T1000 (cell line): ENCODE results near the gene LIPC.
A peak's percentile ranks its signal among the peaks of the same experiment; 100 is the strongest.

Experiments used
- DNase-seq: peaks from one replicate; lab custom pipeline; 2025; ENCODE audit warnings: mixed read lengths; lab: John Stamatoyannopoulos, UW

The LIPC gene

DNA sequence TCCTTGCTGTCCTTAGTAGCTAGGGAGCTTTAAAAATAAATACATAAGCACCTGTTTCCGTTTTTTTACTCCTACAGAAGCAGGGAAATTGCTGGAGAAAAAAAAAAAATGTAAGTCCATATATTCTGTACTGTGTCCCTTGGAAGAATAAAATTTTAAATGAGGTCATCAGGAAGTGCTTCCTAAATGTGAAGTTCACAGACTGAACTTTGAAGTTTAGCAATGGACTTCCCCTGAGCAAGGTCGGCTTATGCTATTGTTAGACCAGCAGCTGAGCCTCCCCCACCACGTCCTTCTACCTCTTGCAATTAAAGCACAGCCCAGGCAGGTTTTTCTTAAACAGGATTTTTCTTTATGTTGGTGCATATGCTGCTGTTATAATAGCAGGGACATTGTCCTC, 26.3 kb downstream of the LIPC start:
- DNase-seq, result no peak

GRCh38 chr15:58459045-58459444, 27.3 kb downstream of the LIPC start:
- no peak for DNase-seq

DNA sequence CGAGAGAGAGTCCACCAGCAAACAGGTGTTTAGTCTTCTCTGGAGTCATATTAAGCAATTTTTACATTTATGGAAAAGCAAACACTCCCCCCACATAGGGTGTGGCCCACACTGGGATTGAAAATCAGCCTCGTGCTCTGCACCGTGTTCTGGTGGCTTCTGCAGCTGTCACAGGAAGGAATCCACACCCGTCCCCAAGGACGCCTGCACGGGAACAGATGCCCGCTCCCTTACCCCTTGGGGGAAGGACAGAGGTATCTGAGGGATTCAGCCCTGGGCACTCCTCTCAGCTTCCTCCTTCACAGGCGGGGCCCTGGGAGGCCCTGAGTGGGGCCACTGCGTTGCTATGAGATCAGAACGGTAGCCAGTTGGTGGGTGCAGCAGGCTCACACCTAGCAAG, 27.8 kb downstream of the LIPC start:
- no peak for DNase-seq

DNA sequence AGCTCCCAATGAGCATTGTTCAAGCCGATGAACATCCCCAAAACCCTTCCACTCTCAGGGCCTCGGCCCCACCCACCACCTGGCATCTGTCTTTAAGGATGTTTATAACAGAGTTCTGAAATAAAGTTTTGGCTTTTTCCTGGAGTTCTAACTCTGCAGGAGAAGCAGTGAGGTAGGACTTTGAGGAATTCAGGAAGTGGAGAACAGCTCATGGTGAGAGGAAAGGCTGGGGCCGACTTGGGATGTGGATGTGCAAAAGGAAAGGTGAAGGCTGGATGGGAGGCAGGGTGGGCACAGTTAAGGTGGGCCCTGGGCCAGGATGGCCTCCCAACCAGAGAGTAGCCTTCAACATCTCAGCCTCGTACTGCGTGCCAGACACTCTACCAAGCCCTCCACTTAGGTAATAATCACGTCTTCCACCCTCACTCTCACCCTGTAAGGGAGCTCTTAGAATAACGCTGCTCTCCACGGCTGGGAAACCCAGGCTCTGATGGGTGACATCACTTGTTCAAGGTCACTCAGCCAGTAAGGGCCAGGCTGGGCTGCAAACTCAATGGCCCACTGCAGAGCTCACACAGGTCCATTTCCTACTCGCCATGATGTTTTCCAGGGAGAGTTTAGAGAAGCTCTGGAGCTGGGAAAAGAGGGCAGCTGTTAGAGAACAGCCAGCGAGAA, 28.5 kb downstream of the LIPC start:
- no peak for DNase-seq

- no peak for DNase-seq
Measured at GRCh38 chr15:58460872-58461271, 29.1 kb downstream of the LIPC start.

- DNase-seq, result no peak
Measured at GRCh38 chr15:58462547-58462946, 30.8 kb downstream of the LIPC start.

GRCh38 chr15:58462973-58463663, 31.3 kb downstream of the LIPC start:
- DNase-seq, result no peak

GRCh38 chr15:58463815-58464650, 32.2 kb downstream of the LIPC start:
- DNase-seq, result no peak

- DNase-seq, result no peak
Measured at GRCh38 chr15:58465070-58465469, 33.3 kb downstream of the LIPC start.

- no peak for DNase-seq
Measured at GRCh38 chr15:58465866-58466517, 34.2 kb downstream of the LIPC start.

GRCh38 chr15:58466566-58466965, 34.8 kb downstream of the LIPC start:
- DNase-seq, result no peak

DNA sequence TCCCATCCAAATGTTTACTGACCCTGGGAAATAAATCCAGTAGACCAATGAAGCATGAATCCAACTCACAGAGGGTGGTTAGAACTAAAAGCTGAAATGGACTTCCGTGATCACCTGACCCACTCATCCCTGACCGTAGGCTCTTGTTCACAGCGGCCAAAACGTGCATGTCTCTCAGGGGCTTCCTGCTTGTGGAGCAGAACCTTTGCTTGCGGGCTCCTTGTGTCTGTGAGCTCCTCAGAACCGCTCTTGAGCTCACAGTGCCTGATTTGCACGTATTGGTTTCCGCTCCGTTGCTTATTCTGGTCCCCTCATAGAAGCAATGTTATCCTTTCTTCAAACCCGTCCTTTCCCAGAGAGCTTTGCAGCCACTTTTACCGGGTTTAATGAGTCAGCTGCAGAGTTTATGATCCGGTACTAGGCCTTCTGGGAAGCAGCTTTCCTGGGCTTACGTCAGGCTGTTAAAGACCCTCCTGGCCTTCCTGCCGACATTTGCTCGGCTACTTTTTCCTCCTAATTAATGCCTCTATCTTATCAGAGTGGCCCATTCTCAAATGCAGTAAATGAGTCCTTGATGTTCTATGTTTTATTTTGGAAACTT, 35.4 kb downstream of the LIPC start:
- DNase-seq, result no peak

GRCh38 chr15:58467722-58468423, 36.1 kb downstream of the LIPC start:
- DNase-seq, result no peak

GRCh38 chr15:58469432-58470353, 37.9 kb downstream of the LIPC start:
- peak; percentile 73 for DNase-seq

DNA sequence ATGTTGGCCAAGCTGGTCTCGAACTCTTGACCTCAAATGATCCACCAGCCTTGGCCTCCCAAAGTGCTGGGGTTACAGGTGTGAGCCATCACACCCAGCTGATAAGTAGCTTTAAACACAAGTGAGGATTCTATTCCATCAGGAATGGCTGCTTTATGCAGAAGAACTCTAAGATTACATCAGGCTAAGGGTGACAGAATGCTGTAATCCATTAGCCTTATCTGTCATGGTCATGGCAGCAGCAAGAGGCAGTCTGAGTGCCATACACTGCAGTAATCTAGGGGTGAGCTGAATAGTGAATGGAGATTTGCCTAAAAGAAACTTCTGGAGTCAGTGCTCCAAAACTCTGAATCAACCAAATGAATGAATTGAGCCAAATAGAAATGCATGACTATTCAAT, 39.6 kb downstream of the LIPC start:
- no peak for DNase-seq

- no peak for DNase-seq
Measured at GRCh38 chr15:58472221-58472620, 40.4 kb downstream of the LIPC start.

GRCh38 chr15:58472821-58473581, 41.2 kb downstream of the LIPC start:
- no peak for DNase-seq

- no peak for DNase-seq
Measured at GRCh38 chr15:58473724-58474123, 41.9 kb downstream of the LIPC start.

DNA sequence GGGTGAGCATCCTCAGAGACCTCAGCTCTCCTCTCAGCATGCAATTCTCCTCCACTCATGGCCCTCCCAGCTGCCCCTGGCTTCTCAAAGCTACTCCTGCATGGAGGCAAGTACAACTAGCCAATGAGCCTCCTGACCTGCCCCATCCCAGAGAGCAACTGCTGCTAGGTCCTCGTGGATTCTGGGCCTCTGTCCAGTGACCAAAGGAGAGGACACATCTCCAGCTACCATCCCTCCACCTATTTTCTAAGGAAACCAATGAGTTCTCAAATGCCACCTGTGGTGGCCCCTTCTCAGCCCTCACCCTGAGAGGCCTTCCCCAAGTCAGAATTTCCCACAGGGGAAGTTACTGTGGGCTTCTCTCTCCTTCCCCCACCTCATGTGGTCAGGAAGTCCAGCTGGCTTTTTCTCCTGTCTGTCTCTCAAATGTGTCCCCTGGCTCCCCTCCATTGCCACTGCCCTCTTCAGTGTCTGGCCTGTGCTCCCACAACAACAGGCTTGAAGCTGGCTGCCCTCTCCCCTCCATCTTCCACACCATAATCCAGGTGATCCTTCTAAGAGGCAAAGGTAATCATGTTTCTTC, 43.0 kb downstream of the LIPC start:
- DNase-seq, result no peak
